OCI-LY7 (cell line): ENCODE measurements around the gene FBN1. TPM values are rescaled to one million over a fixed set of nuclear protein-coding genes. Genes with fewer than 3 reads are reported as not detected.

Experiments used
- BruUV-seq: library from RNA; stranded (reverse); fragments of 400-500 nt; replicated peaks from 2 replicates; lab custom pipeline; 2021; lab: Mats Ljungman, UMichigan
- CTCF ChIA-PET: fragments of 300-600 bp; sonication (Branson Sonifier 250); formaldehyde crosslinking; loops from one replicate; lab custom pipeline; 2022; ENCODE audit warnings: antibody characterized with exemption; ENCODE audit not compliant: unreplicated experiment; lab: Charles Lee
- POLR2A ChIA-PET: fragments of 300-600 bp; sonication (Branson Sonifier 250); formaldehyde crosslinking; loops from one replicate; lab custom pipeline; 2022; ENCODE audit warnings: antibody characterized with exemption; lab: Charles Lee
- DNase-seq: peaks from one replicate; pipeline ENCODE4 v3.0.0-alpha.2; 2015; ENCODE audit warnings: low spot score
- H2AFZ ChIP-seq: fragments of 200-600 bp; sonication (generic), shearing (Covaris generic); 2 replicates; pipeline ENCODE4 v1.6.1; 2014; ENCODE audit warnings: mild to moderate bottlenecking, antibody characterized with exemption, low read length, moderate library complexity
- H3K27ac ChIP-seq: fragments of 200-600 bp; sonication (generic); 2 replicates; pipeline ENCODE4 v1.5.1; 2014; ENCODE audit warnings: mixed run types, low read depth, mild to moderate bottlenecking, moderate library complexity, low read length, inconsistent platforms; ENCODE audit not compliant: poor library complexity, severe bottlenecking
- H3K36me3 ChIP-seq: fragments of 200-600 bp; sonication (generic); 2 replicates; pipeline ENCODE4 v1.6.1; 2014; ENCODE audit warnings: mild to moderate bottlenecking, antibody characterized with exemption, low read length, moderate library complexity, mixed read lengths; ENCODE audit not compliant: insufficient read depth
- H3K4me1 ChIP-seq: fragments of 200-600 bp; sonication (generic); 2 replicates; pipeline ENCODE4 v1.5.1; 2014; ENCODE audit warnings: mild to moderate bottlenecking, low read length; ENCODE audit not compliant: insufficient read depth, poor library complexity, severe bottlenecking
- H3K4me2 ChIP-seq: fragments of 200-600 bp; sonication (generic); 2 replicates; pipeline ENCODE4 v1.6.1; 2014; ENCODE audit warnings: mild to moderate bottlenecking, low read length
- H3K4me3 ChIP-seq: fragments of 200-600 bp; sonication (generic); 2 replicates; pipeline ENCODE4 v1.5.1; 2014; ENCODE audit warnings: mild to moderate bottlenecking, low read depth, low read length; ENCODE audit not compliant: poor library complexity, severe bottlenecking
- H3K79me2 ChIP-seq: fragments of 200-600 bp; sonication (generic); 2 replicates; pipeline ENCODE4 v1.6.1; 2016; ENCODE audit warnings: low read depth, mild to moderate bottlenecking, low read length, moderate library complexity, mixed read lengths; ENCODE audit not compliant: insufficient read depth
- H3K9me2 ChIP-seq: fragments of 200-600 bp; sonication (generic); 2 replicates; pipeline ENCODE4 v1.6.1; 2016; ENCODE audit warnings: mild to moderate bottlenecking, low read length, mixed read lengths; ENCODE audit not compliant: insufficient read depth
- H3K9me3 ChIP-seq: fragments of 200-600 bp; sonication (generic); 2 replicates; pipeline ENCODE4 v1.6.1; 2014; ENCODE audit warnings: mild to moderate bottlenecking, mixed run types, low read length, mixed read lengths
- H4K20me1 ChIP-seq: fragments of 200-600 bp; sonication (generic); 2 replicates; pipeline ENCODE4 v1.6.1; 2014; ENCODE audit warnings: mild to moderate bottlenecking, antibody characterized with exemption, low read length, moderate library complexity, mixed read lengths; ENCODE audit not compliant: insufficient read depth
- CTCF ChIP-seq: fragments of 200-600 bp; sonication (generic); conservative IDR thresholded peaks from 2 replicates; pipeline ENCODE4 v1.5.1; 2014; ENCODE audit warnings: mild to moderate bottlenecking, antibody characterized with exemption, low read length, moderate library complexity, mixed read lengths
- EZH2phosphoT487 ChIP-seq: fragments of 200-600 bp; sonication (generic); IDR thresholded peaks from 2 replicates; pipeline ENCODE4 v1.6.1; 2018; ENCODE audit warnings: low read depth, borderline replicate concordance, mild to moderate bottlenecking, mixed run types, antibody characterized with exemption, low read length, moderate library complexity, mixed read lengths
- intact Hi-C: fragments of 100-400 bp; cut with micrococcal nuclease; formaldehyde crosslinking; loops from one replicate; pipeline ENCODE4 v1.10.0; 2022; ENCODE audit not compliant: unreplicated experiment
- total RNA-seq, 2 experiments: library from RNA; depleted of rRNA in 1 of 2; stranded (reverse); fragments of >200 nt in 1 of 2; shearing (Covaris generic) in 1 of 2; gene quantifications; 2 replicates each; pipeline ENCODE4 v1.2.3, GENCODE V29; 2014 to 2022

FBN1 gene
- total RNA-seq, 2 experiments from 2014 or later: 0.68 to 1.0 TPM

DNA sequence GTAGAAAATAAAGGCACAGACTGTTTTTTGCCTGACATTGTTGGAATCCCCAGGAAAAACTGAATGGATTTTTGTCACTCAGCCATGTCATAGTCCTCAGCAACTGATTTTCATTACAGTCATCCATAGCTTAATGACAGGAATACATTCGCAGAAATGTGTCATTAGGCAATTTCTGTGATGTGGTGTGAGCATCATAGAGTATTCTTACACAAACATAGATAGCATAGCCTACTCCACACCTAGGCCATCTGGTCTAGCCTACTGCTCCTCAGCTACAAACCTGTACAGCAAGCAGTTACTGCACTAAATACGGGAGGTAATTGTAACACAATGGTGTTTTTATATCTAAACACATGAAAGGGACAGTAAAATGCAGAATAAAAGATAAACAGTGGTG, 34.4 kb upstream of the FBN1 start:
- H3K79me2 ChIP-seq: no peaks in the 10 kb centered on the region
- intact Hi-C loops: no loop called here
- no peak overlapping the region for H3K4me2 ChIP-seq
- no peaks in the 10 kb centered on the region for H4K20me1 ChIP-seq
- H3K36me3 ChIP-seq: no peaks in the 10 kb centered on the region
- no peak for DNase-seq
- no peak overlapping the region for H2AFZ ChIP-seq
- no peaks in the 10 kb centered on the region for H3K9me2 ChIP-seq
- no peak for TF ChIP-seq EZH2phosphoT487
- no peak for TF ChIP-seq CTCF
- H3K4me3 ChIP-seq: no peak overlapping the region
- no TSS peak for BruUV-seq
- ChIA-PET CTCF (no interaction called here), POLR2A (interaction anchor here (0.5 kb wide), 1 partner anchor 359 kb away, joined by 3 read pairs; no protein-coding TSS in a partner anchor)
- H3K27ac ChIP-seq: no peak overlapping the region
- H3K9me3 ChIP-seq: no peaks in the 10 kb centered on the region
- H3K4me1 ChIP-seq: no peaks in the 10 kb centered on the region

GRCh38 chr15:48678851-48679250, 33.3 kb upstream of the FBN1 start:
- H3K4me1 ChIP-seq: no peaks in the 10 kb centered on the region
- no TSS peak for BruUV-seq
- no peak overlapping the region for H3K27ac ChIP-seq
- H3K4me3 ChIP-seq: no peak overlapping the region
- CTCF ChIA-PET: no interaction called here
- no peak overlapping the region for H2AFZ ChIP-seq
- no peak for TF ChIP-seq EZH2phosphoT487
- TF ChIP-seq CTCF: no peak
- POLR2A ChIA-PET: no interaction called here
- intact Hi-C loops: no loop called here
- H3K79me2 ChIP-seq: no peaks in the 10 kb centered on the region
- no peaks in the 10 kb centered on the region for H3K36me3 ChIP-seq
- H3K9me2 ChIP-seq: no peaks in the 10 kb centered on the region
- no peak overlapping the region for H3K4me2 ChIP-seq
- H4K20me1 ChIP-seq: no peaks in the 10 kb centered on the region
- no peaks in the 10 kb centered on the region for H3K9me3 ChIP-seq
- DNase-seq: no peak

- ChIA-PET POLR2A (no interaction called here), CTCF (no interaction called here)
- H3K9me3 ChIP-seq: no peaks in the 10 kb centered on the region
- TF ChIP-seq CTCF (no peak), EZH2phosphoT487 (no peak)
- no peaks in the 10 kb centered on the region for H3K79me2 ChIP-seq
- H3K27ac ChIP-seq: no peak overlapping the region
- no peaks in the 10 kb centered on the region for H3K36me3 ChIP-seq
- H3K4me1 ChIP-seq: no peaks in the 10 kb centered on the region
- DNase-seq: no peak
- no peak overlapping the region for H2AFZ ChIP-seq
- intact Hi-C loops: no loop called here
- H3K9me2 ChIP-seq: no peaks in the 10 kb centered on the region
- BruUV-seq: no TSS peak
- no peak overlapping the region for H3K4me2 ChIP-seq
- H4K20me1 ChIP-seq: no peaks in the 10 kb centered on the region
- no peak overlapping the region for H3K4me3 ChIP-seq
Observed at GRCh38 chr15:48677821-48678220, 32.3 kb upstream of the FBN1 start.
